Measurements from ENCODE around the gene KCNMA1.

KCNMA1 gene

GRCh38 chr10:77074104-77074624, 563.4 kb downstream of the KCNMA1 start:
- Histone ChIP-seq H3K4me1 (ENCODE audit: control insufficient read depth in 2 of 2, insufficient read depth in 2 of 2, low read length in 2 of 2) (no peaks in the 10 kb centered on the region), H3K27me3 (ENCODE audit: control insufficient read depth in 2 of 2, insufficient read depth in 2 of 2, low read length in 2 of 2) (no peaks in the 10 kb centered on the region), H3K9ac (ENCODE audit: low read depth in 1 of 2, low read length in 2 of 2) (no peak overlapping the region), H3K27ac (ENCODE audit: low read depth in 2 of 2, low read length in 2 of 2) (no peak overlapping the region), H3K4me3 (ENCODE audit: low read length in 2 of 2) (no peak overlapping the region), H3K36me3 (ENCODE audit: control insufficient read depth in 2 of 2, insufficient read depth in 2 of 2, low read length in 2 of 2) (peaks cover 0 to 3% of the 10 kb centered on the region in 2 donors), H3K9me3 (ENCODE audit: control insufficient read depth in 2 of 2, low read length in 2 of 2) (no peaks in the 10 kb centered on the region)

GRCh38 chr10:77073663-77073960, 564.0 kb downstream of the KCNMA1 start:
- H3K4me1 ChIP-seq (ENCODE audit: control insufficient read depth in 2 of 2, insufficient read depth in 2 of 2, low read length in 2 of 2), result no peaks in the 10 kb centered on the region
- peaks cover 0 to 3% of the 10 kb centered on the region in 2 donors for H3K36me3 ChIP-seq (ENCODE audit: control insufficient read depth in 2 of 2, insufficient read depth in 2 of 2, low read length in 2 of 2)
- no peaks in the 10 kb centered on the region for H3K9me3 ChIP-seq (ENCODE audit: control insufficient read depth in 2 of 2, low read length in 2 of 2)
- no peaks in the 10 kb centered on the region for H3K27me3 ChIP-seq (ENCODE audit: control insufficient read depth in 2 of 2, insufficient read depth in 2 of 2, low read length in 2 of 2)
- no peak overlapping the region for H3K9ac ChIP-seq (ENCODE audit: low read depth in 1 of 2, low read length in 2 of 2)
- H3K4me3 ChIP-seq (ENCODE audit: low read length in 2 of 2), result no peak overlapping the region
- no peak overlapping the region for H3K27ac ChIP-seq (ENCODE audit: low read depth in 2 of 2, low read length in 2 of 2)

GRCh38 chr10:77072836-77073662, 564.6 kb downstream of the KCNMA1 start:
- H3K9ac ChIP-seq (ENCODE audit: low read depth in 1 of 2, low read length in 2 of 2), result no peak overlapping the region
- H3K36me3 ChIP-seq (ENCODE audit: control insufficient read depth in 2 of 2, insufficient read depth in 2 of 2, low read length in 2 of 2), result peaks cover 0 to 3% of the 10 kb centered on the region in 2 donors
- no peak overlapping the region for H3K27ac ChIP-seq (ENCODE audit: low read depth in 2 of 2, low read length in 2 of 2)
- no peaks in the 10 kb centered on the region for H3K9me3 ChIP-seq (ENCODE audit: control insufficient read depth in 2 of 2, low read length in 2 of 2)
- no peak overlapping the region for H3K4me3 ChIP-seq (ENCODE audit: low read length in 2 of 2)
- no peaks in the 10 kb centered on the region for H3K27me3 ChIP-seq (ENCODE audit: control insufficient read depth in 2 of 2, insufficient read depth in 2 of 2, low read length in 2 of 2)
- H3K4me1 ChIP-seq (ENCODE audit: control insufficient read depth in 2 of 2, insufficient read depth in 2 of 2, low read length in 2 of 2), result no peaks in the 10 kb centered on the region

GRCh38 chr10:77072361-77072835, 565.2 kb downstream of the KCNMA1 start:
- Histone ChIP-seq H3K9ac (ENCODE audit: low read depth in 1 of 2, low read length in 2 of 2) (no peak overlapping the region), H3K4me1 (ENCODE audit: control insufficient read depth in 2 of 2, insufficient read depth in 2 of 2, low read length in 2 of 2) (no peaks in the 10 kb centered on the region), H3K36me3 (ENCODE audit: control insufficient read depth in 2 of 2, insufficient read depth in 2 of 2, low read length in 2 of 2) (peaks cover 0 to 3% of the 10 kb centered on the region in 2 donors), H3K4me3 (ENCODE audit: low read length in 2 of 2) (no peak overlapping the region), H3K27me3 (ENCODE audit: control insufficient read depth in 2 of 2, insufficient read depth in 2 of 2, low read length in 2 of 2) (peaks cover 0 to 1% of the 10 kb centered on the region in 2 donors), H3K27ac (ENCODE audit: low read depth in 2 of 2, low read length in 2 of 2) (no peak overlapping the region), H3K9me3 (ENCODE audit: control insufficient read depth in 2 of 2, low read length in 2 of 2) (no peaks in the 10 kb centered on the region)

GRCh38 chr10:77071956-77072355, 565.7 kb downstream of the KCNMA1 start:
- Histone ChIP-seq H3K4me3 (ENCODE audit: low read length in 2 of 2) (no peak overlapping the region), H3K4me1 (ENCODE audit: control insufficient read depth in 2 of 2, insufficient read depth in 2 of 2, low read length in 2 of 2) (no peaks in the 10 kb centered on the region), H3K27ac (ENCODE audit: low read depth in 2 of 2, low read length in 2 of 2) (no peak overlapping the region), H3K36me3 (ENCODE audit: control insufficient read depth in 2 of 2, insufficient read depth in 2 of 2, low read length in 2 of 2) (peaks cover 0 to 3% of the 10 kb centered on the region in 2 donors), H3K27me3 (ENCODE audit: control insufficient read depth in 2 of 2, insufficient read depth in 2 of 2, low read length in 2 of 2) (peaks cover 0 to 4% of the 10 kb centered on the region in 2 donors), H3K9ac (ENCODE audit: low read depth in 1 of 2, low read length in 2 of 2) (no peak overlapping the region), H3K9me3 (ENCODE audit: control insufficient read depth in 2 of 2, low read length in 2 of 2) (no peaks in the 10 kb centered on the region)

GRCh38 chr10:77071001-77071511, 566.6 kb downstream of the KCNMA1 start:
- H3K36me3 ChIP-seq (ENCODE audit: control insufficient read depth in 2 of 2, insufficient read depth in 2 of 2, low read length in 2 of 2), result peaks cover 0 to 3% of the 10 kb centered on the region in 2 donors
- no peaks in the 10 kb centered on the region for H3K9me3 ChIP-seq (ENCODE audit: control insufficient read depth in 2 of 2, low read length in 2 of 2)
- no peak overlapping the region for H3K27ac ChIP-seq (ENCODE audit: low read depth in 2 of 2, low read length in 2 of 2)
- H3K9ac ChIP-seq (ENCODE audit: low read depth in 1 of 2, low read length in 2 of 2), result no peak overlapping the region
- peaks cover 0 to 4% of the 10 kb centered on the region in 2 donors for H3K27me3 ChIP-seq (ENCODE audit: control insufficient read depth in 2 of 2, insufficient read depth in 2 of 2, low read length in 2 of 2)
- no peak overlapping the region for H3K4me3 ChIP-seq (ENCODE audit: low read length in 2 of 2)
- no peaks in the 10 kb centered on the region for H3K4me1 ChIP-seq (ENCODE audit: control insufficient read depth in 2 of 2, insufficient read depth in 2 of 2, low read length in 2 of 2)

- peaks cover 0 to 4% of the 10 kb centered on the region in 2 donors for H3K27me3 ChIP-seq (ENCODE audit: control insufficient read depth in 2 of 2, insufficient read depth in 2 of 2, low read length in 2 of 2)
- H3K36me3 ChIP-seq (ENCODE audit: control insufficient read depth in 2 of 2, insufficient read depth in 2 of 2, low read length in 2 of 2), result peaks cover 0 to 3% of the 10 kb centered on the region in 2 donors
- no peaks in the 10 kb centered on the region for H3K9me3 ChIP-seq (ENCODE audit: control insufficient read depth in 2 of 2, low read length in 2 of 2)
- H3K4me3 ChIP-seq (ENCODE audit: low read length in 2 of 2), result no peak overlapping the region
- H3K4me1 ChIP-seq (ENCODE audit: control insufficient read depth in 2 of 2, insufficient read depth in 2 of 2, low read length in 2 of 2), result no peaks in the 10 kb centered on the region
- no peak overlapping the region for H3K9ac ChIP-seq (ENCODE audit: low read depth in 1 of 2, low read length in 2 of 2)
- H3K27ac ChIP-seq (ENCODE audit: low read depth in 2 of 2, low read length in 2 of 2), result no peak overlapping the region
These were observed 567.3 kb downstream of the KCNMA1 start for GRCh38 chr10:77070346-77070745.

GRCh38 chr10:77068969-77069368, 568.6 kb downstream of the KCNMA1 start:
- Histone ChIP-seq H3K4me3 (ENCODE audit: low read length in 2 of 2) (no peak overlapping the region), H3K9ac (ENCODE audit: low read depth in 1 of 2, low read length in 2 of 2) (no peak overlapping the region), H3K9me3 (ENCODE audit: control insufficient read depth in 2 of 2, low read length in 2 of 2) (no peaks in the 10 kb centered on the region), H3K27ac (ENCODE audit: low read depth in 2 of 2, low read length in 2 of 2) (no peak overlapping the region), H3K4me1 (ENCODE audit: control insufficient read depth in 2 of 2, insufficient read depth in 2 of 2, low read length in 2 of 2) (no peaks in the 10 kb centered on the region), H3K27me3 (ENCODE audit: control insufficient read depth in 2 of 2, insufficient read depth in 2 of 2, low read length in 2 of 2) (peaks cover 0 to 4% of the 10 kb centered on the region in 2 donors), H3K36me3 (ENCODE audit: control insufficient read depth in 2 of 2, insufficient read depth in 2 of 2, low read length in 2 of 2) (peaks cover 0 to 3% of the 10 kb centered on the region in 2 donors)

GRCh38 chr10:77068272-77068671, 569.3 kb downstream of the KCNMA1 start:
- Histone ChIP-seq H3K4me3 (ENCODE audit: low read length in 2 of 2) (no peak overlapping the region), H3K9me3 (ENCODE audit: control insufficient read depth in 2 of 2, low read length in 2 of 2) (no peaks in the 10 kb centered on the region), H3K9ac (ENCODE audit: low read depth in 1 of 2, low read length in 2 of 2) (no peak overlapping the region), H3K36me3 (ENCODE audit: control insufficient read depth in 2 of 2, insufficient read depth in 2 of 2, low read length in 2 of 2) (peaks cover 0 to 3% of the 10 kb centered on the region in 2 donors), H3K27me3 (ENCODE audit: control insufficient read depth in 2 of 2, insufficient read depth in 2 of 2, low read length in 2 of 2) (peaks cover 0 to 4% of the 10 kb centered on the region in 2 donors), H3K27ac (ENCODE audit: low read depth in 2 of 2, low read length in 2 of 2) (no peak overlapping the region), H3K4me1 (ENCODE audit: control insufficient read depth in 2 of 2, insufficient read depth in 2 of 2, low read length in 2 of 2) (no peaks in the 10 kb centered on the region)

GRCh38 chr10:77062381-77062780, 575.2 kb downstream of the KCNMA1 start:
- Histone ChIP-seq H3K4me3 (ENCODE audit: low read length in 2 of 2) (no peak overlapping the region), H3K36me3 (ENCODE audit: control insufficient read depth in 2 of 2, insufficient read depth in 2 of 2, low read length in 2 of 2) (no peaks in the 10 kb centered on the region), H3K27ac (ENCODE audit: low read depth in 2 of 2, low read length in 2 of 2) (no peak overlapping the region), H3K9ac (ENCODE audit: low read depth in 1 of 2, low read length in 2 of 2) (no peak overlapping the region), H3K4me1 (ENCODE audit: control insufficient read depth in 2 of 2, insufficient read depth in 2 of 2, low read length in 2 of 2) (no peaks in the 10 kb centered on the region), H3K27me3 (ENCODE audit: control insufficient read depth in 2 of 2, insufficient read depth in 2 of 2, low read length in 2 of 2) (peaks cover 0 to 2% of the 10 kb centered on the region in 2 donors), H3K9me3 (ENCODE audit: control insufficient read depth in 2 of 2, low read length in 2 of 2) (no peaks in the 10 kb centered on the region)
